HG02938 (cell line): ENCODE measurements around the gene CSTB.

Experiments used
- ATAC-seq: cut with Tn5 transposase; IDR thresholded peaks from one replicate; pipeline ENCODE4 v1.9.1; 2021; ENCODE audit warnings: mild to moderate bottlenecking, moderate library complexity; ENCODE audit not compliant: unreplicated experiment

CSTB gene

DNA sequence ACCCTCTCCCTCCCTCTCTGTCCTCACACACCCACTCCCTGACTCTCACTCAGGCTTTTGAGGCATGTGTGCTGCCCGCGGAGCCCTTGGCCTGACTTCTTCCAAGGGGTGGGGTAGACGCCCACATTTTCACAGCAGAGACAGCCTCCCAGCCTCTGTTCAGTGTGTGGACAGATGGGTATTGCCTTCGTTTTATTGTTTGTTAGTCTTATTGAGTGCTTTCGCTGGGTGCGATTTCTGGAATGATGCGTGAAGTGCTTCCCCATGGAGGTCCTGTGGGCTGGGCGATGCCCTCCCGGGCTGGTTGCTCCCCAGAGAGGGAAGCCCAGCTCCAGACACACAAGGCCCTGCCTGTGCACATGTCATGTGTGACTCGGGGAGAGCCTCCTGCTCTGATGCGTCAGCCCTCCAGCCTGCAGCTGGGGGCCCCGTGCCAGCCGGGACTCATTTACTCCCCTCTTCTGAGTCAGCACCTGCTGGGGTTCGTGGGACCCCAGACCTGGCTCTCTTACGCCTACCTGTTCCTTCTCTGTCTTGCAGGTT is 42.5 kb downstream of the CSTB start:
- no peak for ATAC-seq

DNA sequence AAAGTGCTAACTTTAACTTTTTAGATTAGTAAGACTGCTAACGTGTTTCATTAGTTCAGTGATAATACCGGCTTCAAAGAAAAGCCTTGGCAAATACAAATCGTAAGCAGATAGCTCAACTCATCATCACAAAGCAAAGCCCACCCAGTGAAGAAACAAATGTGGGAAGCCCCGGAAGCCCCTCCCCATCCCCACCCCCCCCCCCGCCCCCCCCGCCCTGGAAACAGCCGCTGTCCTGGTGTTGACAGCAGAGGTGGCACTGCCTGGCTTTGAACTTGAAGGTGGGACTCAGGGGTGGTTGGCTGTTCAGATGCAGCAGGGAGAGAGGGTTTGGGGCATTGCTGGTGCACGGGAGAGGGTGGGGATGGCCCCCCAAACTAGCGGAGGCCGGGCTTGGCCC is 43.0 kb downstream of the CSTB start:
- ATAC-seq: no peak

DNA sequence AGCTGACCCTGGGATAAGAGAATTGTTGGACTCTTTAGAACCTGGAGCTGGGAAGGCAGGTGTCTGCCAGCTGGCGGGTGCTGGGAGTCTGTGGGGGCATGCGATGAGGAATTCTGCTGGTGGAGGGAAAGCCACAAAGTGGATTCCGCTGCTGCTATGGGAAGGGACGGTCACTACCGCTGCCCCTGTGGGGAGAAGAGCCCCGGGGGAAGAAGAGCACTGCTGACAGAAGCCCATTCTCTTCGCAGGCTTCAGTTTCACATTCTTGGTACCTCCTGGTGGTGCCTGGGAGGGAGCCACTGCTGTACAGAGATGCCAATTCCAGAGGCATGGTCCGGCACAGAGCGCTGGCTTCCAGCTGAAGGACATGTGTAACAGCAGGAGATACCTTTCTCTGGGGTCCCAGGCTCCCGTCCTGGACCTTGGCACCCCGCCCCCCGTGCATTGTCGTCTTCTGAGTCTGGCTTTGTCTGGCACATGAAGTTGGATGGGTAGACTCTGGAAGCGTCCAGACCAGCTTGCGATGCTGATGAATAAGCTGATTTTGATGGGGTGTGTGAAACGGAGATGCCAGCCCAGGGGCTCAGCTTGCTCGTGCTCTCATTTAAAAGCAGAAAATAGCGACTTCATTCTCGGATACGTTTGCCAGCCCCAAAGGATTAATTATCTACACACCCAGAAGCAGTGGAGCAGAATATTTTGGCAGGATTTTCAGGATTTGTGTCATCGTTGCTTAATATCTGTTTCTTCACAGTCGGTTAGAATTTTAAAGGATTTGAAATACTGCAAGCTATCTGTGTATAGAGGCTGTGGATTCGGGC is 44.0 kb downstream of the CSTB start:
- no peak for ATAC-seq

DNA sequence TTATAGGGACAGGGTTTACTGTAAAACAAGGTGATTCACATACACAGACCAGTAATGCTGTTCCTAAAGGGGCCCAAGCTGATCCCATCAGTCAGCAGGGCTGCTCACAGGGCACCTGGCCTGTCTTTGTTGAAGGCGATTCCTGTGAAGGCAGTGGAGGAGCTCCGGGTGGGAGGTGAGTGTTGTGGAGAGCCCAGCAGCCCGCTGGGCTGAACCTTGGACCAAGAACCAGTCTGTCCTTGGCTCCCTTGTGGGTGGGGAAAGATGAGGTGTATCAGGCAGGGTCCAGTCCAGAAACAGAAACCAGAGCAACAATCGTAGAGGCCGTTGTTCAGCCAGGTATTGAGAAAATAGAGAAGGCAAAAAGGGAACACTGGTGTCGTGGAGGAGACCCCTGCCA is 44.6 kb downstream of the CSTB start:
- no peak for ATAC-seq

DNA sequence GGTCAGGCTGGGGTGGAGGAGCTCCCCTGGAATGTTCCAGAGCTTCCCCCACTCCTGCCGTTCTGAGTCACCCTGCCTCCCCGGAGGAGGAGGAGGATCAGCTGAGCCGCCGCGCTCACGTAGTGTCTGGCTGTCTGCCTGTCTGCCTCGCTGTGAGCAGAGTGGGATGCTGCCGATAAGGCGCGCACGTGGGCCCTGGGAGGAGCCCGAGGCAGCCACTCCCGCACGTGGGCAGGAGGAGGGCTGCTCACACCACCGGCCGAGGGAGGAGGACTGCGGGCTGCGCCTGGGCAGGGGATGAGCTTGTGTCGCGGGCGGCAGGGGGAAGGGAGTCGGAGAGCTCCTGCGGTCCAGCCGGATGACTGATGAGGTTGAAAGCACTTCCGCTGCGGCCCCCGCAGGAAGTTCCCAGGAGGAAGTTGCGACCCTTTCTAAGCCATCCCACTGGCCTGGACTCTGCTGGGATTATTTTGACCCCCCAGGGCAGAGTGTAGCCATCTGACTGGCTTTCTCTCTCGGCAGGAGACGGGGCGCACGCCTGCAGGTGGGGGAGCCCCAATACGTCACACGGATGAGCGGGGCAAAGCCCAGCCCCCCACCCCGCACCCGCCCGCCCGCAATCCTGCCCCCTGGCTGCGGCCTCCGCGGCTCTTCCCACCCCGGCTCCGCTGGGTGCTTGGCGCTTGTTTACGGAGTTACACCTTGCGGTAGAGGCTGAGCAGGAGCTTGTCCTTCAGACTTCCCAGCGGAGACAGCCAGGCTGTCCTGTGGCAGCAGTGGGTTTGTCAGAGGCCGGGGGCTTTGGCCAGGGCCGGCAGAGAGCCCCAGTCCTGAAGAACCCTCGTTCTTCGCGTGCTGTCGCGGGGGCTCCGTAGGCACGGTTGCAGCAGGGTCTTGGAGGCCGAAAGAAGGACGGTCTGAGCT is 47.4 kb downstream of the CSTB start:
- peak; percentile 67 for ATAC-seq

DNA sequence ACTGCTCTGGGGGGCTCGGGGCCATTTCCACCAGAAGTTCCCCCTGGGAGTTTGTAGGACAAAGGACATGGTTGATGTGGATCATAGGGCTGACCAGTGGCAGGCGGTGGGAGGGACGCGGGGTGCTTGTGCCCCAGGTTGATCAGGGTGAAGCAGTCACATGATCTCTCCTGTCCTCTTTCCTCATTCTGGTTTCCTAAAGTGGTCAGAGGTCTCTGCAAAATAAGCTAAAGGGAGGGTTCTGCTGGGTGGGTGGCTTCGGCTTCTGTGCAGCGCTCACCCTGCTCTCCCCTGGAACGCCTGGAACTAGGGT is 48.0 kb downstream of the CSTB start:
- ATAC-seq: no peak

DNA sequence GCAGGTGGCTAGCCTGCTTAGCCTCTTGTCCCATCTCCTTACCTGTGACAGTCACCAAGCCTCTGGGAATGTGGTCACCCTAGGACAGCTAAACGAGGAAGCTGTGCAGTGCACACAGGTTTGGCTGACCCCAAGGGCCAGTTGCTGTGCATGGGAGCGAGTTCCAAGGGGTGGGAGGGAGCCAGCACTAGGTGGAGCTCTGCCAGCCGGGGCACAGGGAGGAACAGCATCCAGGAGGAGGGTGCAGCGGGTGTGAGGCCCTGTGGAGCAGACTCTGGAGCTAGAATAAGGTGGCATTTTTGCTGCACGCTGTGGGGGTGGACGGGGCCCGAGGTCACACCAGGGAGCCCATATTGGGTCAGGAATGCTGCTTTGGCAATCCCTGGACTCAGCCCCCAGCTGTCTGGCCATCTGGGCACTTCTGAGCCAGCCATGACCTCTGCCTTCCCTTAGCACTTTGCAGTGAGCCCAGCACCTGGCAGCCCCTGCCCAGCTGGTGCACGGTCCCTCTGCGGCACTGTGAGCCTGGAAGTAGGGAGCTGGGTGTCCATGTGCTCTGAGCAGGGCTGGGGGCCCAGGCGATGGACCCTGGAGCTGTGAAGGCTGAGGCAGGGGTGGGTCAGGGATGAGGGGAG is 48.5 kb downstream of the CSTB start:
- no peak for ATAC-seq

DNA sequence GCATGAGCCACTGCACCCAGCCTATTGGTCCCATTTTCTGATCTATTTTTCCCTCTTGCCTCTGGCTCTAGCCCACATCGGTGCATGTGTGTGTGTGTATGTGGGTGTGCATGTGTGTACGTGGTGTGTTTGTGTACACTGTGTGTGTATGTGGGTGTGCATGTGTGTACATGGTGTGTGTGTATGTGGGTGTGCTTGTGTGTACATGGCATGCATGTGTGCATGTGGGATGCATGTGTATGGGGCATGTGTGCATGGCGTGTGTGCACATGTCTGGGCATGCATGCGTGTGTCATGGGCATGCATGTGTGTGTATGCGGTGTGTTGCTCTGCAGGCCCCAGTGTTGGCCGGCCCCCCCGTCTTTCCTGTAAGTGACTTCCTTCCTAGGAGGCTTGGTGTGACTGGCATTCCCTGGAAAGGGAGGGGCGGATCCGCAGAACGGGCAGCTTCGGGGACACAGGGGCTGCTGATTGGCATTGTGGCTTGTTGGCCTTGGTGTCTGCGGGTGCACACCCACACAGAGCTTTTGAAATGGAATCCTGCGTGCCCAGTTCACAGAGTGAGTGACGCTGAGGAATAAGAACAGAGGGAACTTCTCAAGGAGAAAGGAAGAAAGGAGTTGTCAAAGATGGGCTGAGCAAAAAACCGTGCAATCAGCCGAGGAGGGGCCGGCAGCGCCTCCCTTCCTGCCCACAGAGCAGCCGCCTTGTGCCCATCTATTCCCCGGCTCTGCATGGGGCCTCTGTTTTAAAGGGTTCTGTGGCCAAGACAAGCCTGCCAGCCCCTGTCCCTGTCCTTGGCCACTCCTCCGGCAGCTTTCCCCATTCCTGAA is 49.2 kb downstream of the CSTB start:
- no peak for ATAC-seq
